Measurements from ENCODE around the gene SPAG17. TPM values are rescaled to one million over a fixed set of nuclear protein-coding genes. Genes with fewer than 3 reads are reported as not detected.

The SPAG17 gene
- not detected in 2 replicates for total RNA-seq

DNA sequence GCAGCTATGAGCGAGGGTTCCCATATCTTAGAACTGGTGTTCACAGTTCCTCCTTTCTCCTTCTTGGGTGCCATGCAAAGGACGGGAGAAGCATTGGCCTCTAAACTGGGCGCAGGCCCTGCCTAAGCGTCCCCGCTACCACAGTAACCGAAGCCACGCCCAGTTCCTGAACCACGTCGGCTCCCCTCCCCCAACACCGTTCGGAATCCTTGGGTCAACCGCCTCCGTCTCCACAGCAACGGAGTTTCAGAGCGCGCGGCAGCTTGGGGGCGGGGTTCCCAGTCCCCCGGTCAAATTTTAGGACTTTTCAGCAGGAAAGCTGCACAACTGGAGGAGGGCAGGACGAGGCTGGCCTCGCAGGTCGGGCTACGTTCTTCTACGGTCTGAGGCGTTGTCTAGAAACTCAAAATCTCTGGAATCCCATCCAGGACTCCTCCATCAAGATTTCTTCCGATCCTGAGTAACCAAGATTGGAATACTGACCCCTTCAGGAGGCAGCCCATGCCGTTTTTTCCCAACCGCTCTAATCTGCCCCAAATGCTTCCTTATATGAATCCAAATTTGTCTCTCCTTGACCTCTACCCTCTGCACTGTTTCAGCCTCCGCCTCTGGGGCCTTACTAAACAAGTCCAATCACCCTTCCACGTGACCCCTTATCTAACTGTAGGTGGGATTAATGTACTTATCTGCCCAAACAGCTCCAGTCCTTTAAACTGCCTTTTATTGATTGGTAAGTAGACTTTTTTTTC is at the start of gene SPAG17:
SPAG17 (minus strand) TSS at position 145 of the 749 bp plus-strand sequence; CDS start at position 74, 71 bp downstream.

DNA sequence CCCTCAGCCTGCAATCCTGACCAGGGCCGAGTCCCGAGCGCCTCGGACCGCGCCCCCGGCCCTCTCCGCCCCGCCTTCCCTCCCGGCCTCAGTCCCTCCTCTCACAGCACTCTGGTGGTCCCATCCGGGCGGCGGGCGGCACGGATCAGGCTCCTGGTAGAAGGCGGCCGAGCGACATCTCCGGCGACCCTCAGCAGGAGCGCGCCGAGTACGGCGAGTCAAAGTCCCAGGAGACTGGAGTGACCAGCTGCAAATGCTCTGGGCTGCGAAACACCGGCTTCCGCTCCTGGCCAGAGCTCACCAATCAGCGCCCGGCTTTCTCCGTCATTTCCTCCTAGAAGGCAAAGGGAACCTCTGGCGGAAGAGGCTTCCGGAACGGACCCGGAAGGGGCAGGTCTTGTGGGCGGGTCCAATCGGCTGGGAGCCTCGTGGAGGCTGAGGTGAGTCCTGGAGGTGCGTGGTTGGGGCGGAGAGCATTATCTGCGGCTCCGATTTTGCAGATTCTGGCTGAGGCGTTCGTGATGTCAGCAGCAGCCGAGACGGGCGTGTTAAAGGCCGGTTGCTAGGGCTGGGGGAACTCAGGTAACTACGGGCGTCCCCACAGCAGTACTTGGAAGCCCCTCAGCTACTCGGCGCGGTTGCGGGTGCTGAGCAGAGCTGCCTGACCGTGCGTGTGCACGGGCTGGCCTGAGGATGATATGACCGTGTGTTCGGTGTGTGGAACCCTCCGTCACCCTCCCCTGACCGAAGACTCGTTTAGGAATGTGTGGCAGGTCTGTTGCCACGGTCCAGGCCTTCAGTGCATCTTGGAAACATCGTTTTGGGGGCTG is 255.5 kb downstream of the SPAG17 start, which contains the start of the genes GDAP2 and WDR3:
GDAP2 (minus strand) TSS at position 279 of the 830 bp plus-strand sequence. CDS start 9,264 bp downstream, outside the sequence.
WDR3 (plus strand) TSS at position 397 of the 830 bp plus-strand sequence. CDS start 3,581 bp downstream, outside the sequence.

